K562 (cell line): ENCODE measurements around the gene MRI1. TPM values are rescaled to one million over a fixed set of nuclear protein-coding genes. Genes with fewer than 3 reads are reported as not detected.

Experiments
- ATAC-seq: fragments of 200-7000 bp; cut with Tn5 transposase; 3 replicates; pipeline ENCODE4 v1.9.1; 2020; ENCODE audit warnings: moderate library complexity
- BruUV-seq: library from RNA; stranded (reverse); fragments of 400-500 nt; replicated peaks from 2 replicates; lab custom pipeline; 2021; lab: Mats Ljungman, UMichigan
- CTCF ChIA-PET: fragments of 300-600 bp; formaldehyde crosslinking; extraction: SDS; loops from one replicate; lab custom pipeline; 2021; ENCODE audit warnings: low intra/inter-chr PET ratio; lab: Yijun Ruan, JAX
- POLR2A ChIA-PET: fragments of 300-600, 350-650 bp; sonication (Branson Sonifier 250); formaldehyde crosslinking; extraction: SDS; loops from one replicate; lab custom pipeline; 2021; ENCODE audit warnings: antibody characterized with exemption, inconsistent platforms; lab: Yijun Ruan, JAX
- DNase-seq, 4 experiments: peaks; one replicate each; pipeline versions ENCODE4 v3.0.0 to v3.0.0-alpha.2; 2011 to 2018; ENCODE audit warnings: low spot score in 3 of 4, mixed read lengths in 3 of 4; ENCODE audit errors: extremely low read depth in 1 of 4
- FAIRE-seq: peaks from 2 replicates; lab custom pipeline; 2011; peaks lifted over from hg19 to GRCh38; lab: Jason Lieb, UNC
- H2AFZ ChIP-seq: 2 replicates; pipeline ENCODE4 v1.6.0; 2011; ENCODE audit warnings: low read depth, low read length, control low read depth, inconsistent platforms
- H3K27ac ChIP-seq: fragments of 200-600 bp; 3 replicates; pipeline ENCODE4 v1.8.0; 2011; ENCODE audit warnings: low read depth, mild to moderate bottlenecking, control low read depth, inconsistent platforms, low read length, moderate library complexity, mixed read lengths; ENCODE audit errors: extremely low read depth
- H3K27me3 ChIP-seq, 2 experiments: fragments of 300-600 bp in 1 of 2; 2 replicates in 1 of 2; 3 replicates in 1 of 2; pipeline versions ENCODE4 v1.6.0 to v1.8.0; 2011; ENCODE audit warnings: inconsistent platforms in 2 of 2, low read length in 2 of 2, mild to moderate bottlenecking in 1 of 2, mixed read lengths in 1 of 2, moderate library complexity in 1 of 2; ENCODE audit not compliant: control insufficient read depth in 2 of 2, insufficient read depth in 2 of 2
- H3K36me3 ChIP-seq: fragments of 300-600 bp; 3 replicates; pipeline ENCODE4 v1.8.0; 2011; ENCODE audit warnings: mild to moderate bottlenecking, low read length, inconsistent platforms; ENCODE audit not compliant: control insufficient read depth, insufficient read depth
- H3K4me1 ChIP-seq, 2 experiments: fragments of 200-600 bp in 1 of 2; replicated peaks in 1 of 2; 2 replicates in 1 of 2; 3 replicates in 1 of 2; pipeline versions ENCODE4 v1.5.1 to v1.8.0; 2011; ENCODE audit warnings: inconsistent platforms in 2 of 2, low read length in 2 of 2, mild to moderate bottlenecking in 1 of 2, mixed read lengths in 1 of 2, moderate library complexity in 1 of 2; ENCODE audit not compliant: control insufficient read depth in 2 of 2, insufficient read depth in 2 of 2
- H3K4me2 ChIP-seq: 2 replicates; pipeline ENCODE4 v1.6.1; 2011; ENCODE audit warnings: low read length, control low read depth, inconsistent platforms, mixed read lengths; ENCODE audit not compliant: insufficient read depth
- H3K4me3 ChIP-seq: fragments of 200-600 bp; sonication (generic), shearing (Covaris generic); 2 replicates; pipeline ENCODE4 v1.5.1; 2016; ENCODE audit warnings: control low read depth, inconsistent platforms
- H3K79me2 ChIP-seq: fragments of 200-600 bp; 3 replicates; pipeline ENCODE4 v1.8.0; 2011; ENCODE audit warnings: low read length, inconsistent platforms; ENCODE audit not compliant: control insufficient read depth, insufficient read depth
- H3K9ac ChIP-seq, 2 experiments: 2 replicates each; pipeline versions ENCODE4 v1.6.0 to v1.6.1; 2011; ENCODE audit warnings: low read depth in 2 of 2, low read length in 2 of 2, control low read depth in 1 of 2, inconsistent platforms in 1 of 2, mild to moderate bottlenecking in 1 of 2, mixed read lengths in 1 of 2; ENCODE audit not compliant: insufficient read depth in 1 of 2
- H3K9me1 ChIP-seq: one replicate; pipeline ENCODE4 v1.6.0; 2011; ENCODE audit warnings: inconsistent platforms, mild to moderate bottlenecking, low read length, moderate library complexity; ENCODE audit not compliant: control insufficient read depth, insufficient read depth
- H3K9me3 ChIP-seq: replicated peaks from 2 replicates; pipeline ENCODE4 v1.5.1; 2011; ENCODE audit warnings: low read depth, low read length, inconsistent platforms; ENCODE audit not compliant: control insufficient read depth, insufficient read depth
- H4K20me1 ChIP-seq: replicated peaks from 2 replicates; pipeline ENCODE4 v1.6.1; 2011; ENCODE audit warnings: low read length, inconsistent platforms, mixed read lengths; ENCODE audit not compliant: control insufficient read depth, insufficient read depth
- ADNP ChIP-seq: fragments of 200-800 bp; sonication (Bioruptor generic); IDR thresholded peaks from 2 replicates; pipeline ENCODE4 v1.6.1; 2016; ENCODE audit warnings: missing genetic modification characterization, missing compliant biosample characterization
- FOXP1 ChIP-seq: sonication (generic); formaldehyde crosslinking; IDR thresholded peaks from 2 replicates; pipeline ENCODE4 v1.8.0; 2022; ENCODE audit warnings: mild to moderate bottlenecking, missing genetic modification reagents
- HMG20B ChIP-seq: fragments of 250-450 bp; sonication (Bioruptor Pico); IDR thresholded peaks from 2 replicates; pipeline ENCODE4 v1.5.0; 2021; ENCODE audit warnings: mild to moderate bottlenecking
- MAFG ChIP-seq: fragments of 450-650 bp; conservative IDR thresholded peaks from 2 replicates; pipeline ENCODE4 v1.6.1; 2016; ENCODE audit warnings: missing genetic modification characterization, missing compliant biosample characterization
- RBFOX2 ChIP-seq: fragments of 200-400 bp; formaldehyde crosslinking; IDR thresholded peaks from 2 replicates; pipeline ENCODE4 v1.6.1; 2017; ENCODE audit warnings: low read depth, mild to moderate bottlenecking, low read length, moderate library complexity
- RBM25 ChIP-seq: fragments of 200-400 bp; formaldehyde crosslinking; IDR thresholded peaks from 2 replicates; pipeline ENCODE4 v1.6.1; 2018; ENCODE audit warnings: low read length, low read depth, moderate library complexity; ENCODE audit not compliant: severe bottlenecking
- TFAM ChIP-seq: fragments of 250-450 bp; sonication (Bioruptor Pico); conservative IDR thresholded peaks from 2 replicates; pipeline ENCODE4 v1.5.0; 2021; ENCODE audit warnings: mild to moderate bottlenecking, moderate library complexity
- WGBS: fragments of 100-300 bp; shearing (Covaris generic); methylation state at CpG from one replicate; pipeline ENCODE4 v1.1.6; 2016; ENCODE audit warnings: low coverage, mixed read lengths; ENCODE audit not compliant: insufficient coverage; ENCODE audit errors: missing lambda C conversion rate; 5-methylcytosine and 5-hydroxymethylcytosine counted together
- in situ Hi-C: fragments of 300-500 bp; cut with MboI; formaldehyde crosslinking; loops from 4 replicates; pipeline ENCODE4 v1.15.0; 2018; ENCODE audit warnings: inconsistent platforms, mixed read lengths
- intact Hi-C: fragments of 100-400 bp; cut with micrococcal nuclease; formaldehyde crosslinking; loops from 2 replicates; pipeline ENCODE4 v1.14.2; 2022
- polyA plus RNA-seq, 8 experiments: library from polyadenylated mRNA; depleted of rRNA in 4 of 8; stranded (reverse) in 5 of 8; unstranded in 3 of 8; fragments of >200 nt; fragmentation: Nextera tagmentation in 2 of 8; fragmentation: Illumina TruSeq in 1 of 8; extraction: Ambion mirVana in 2 of 8; extraction: Trizol in 1 of 8; gene quantifications; 2 replicates each; pipeline versions ENCODE4 v1.2.1 to v1.2.3, GENCODE V29; 2011 to 2014; ENCODE audit warnings: inconsistent platforms in 1 of 8, missing spikeins in 1 of 8
- total RNA-seq, 7 experiments: library from RNA; depleted of rRNA in 6 of 7; stranded (reverse); fragments of >200 nt in 6 of 7; fragmentation: Illumina TruSeq in 2 of 7; extraction: Trizol in 2 of 7; gene quantifications; 2 replicates each; pipeline versions ENCODE4 v1.2.1 to v1.2.3, GENCODE V29; 2011 to 2021; ENCODE audit warnings: low replicate concordance in 1 of 7
- TF ChIP-seq, protein P1 (sequence below): sonication (generic); formaldehyde crosslinking; IDR thresholded peaks from 2 replicates; pipeline ENCODE4 v1.8.1; 2023; ENCODE audit warnings: mild to moderate bottlenecking, missing genetic modification reagents, moderate library complexity
- TF ChIP-seq, protein P2 (sequence below): fragments of 450-650 bp; formaldehyde crosslinking; IDR thresholded peaks from 2 replicates; pipeline ENCODE4 v1.4.0; 2020; ENCODE audit warnings: mild to moderate bottlenecking

The MRI1 gene
- total and polyA plus RNA-seq, 9 of the 15 experiments (the other 6 are each of a cell fraction or from before 2014, with no cell fraction given) = 5.5 to 57.4 (median 28.2) TPM

DNA sequence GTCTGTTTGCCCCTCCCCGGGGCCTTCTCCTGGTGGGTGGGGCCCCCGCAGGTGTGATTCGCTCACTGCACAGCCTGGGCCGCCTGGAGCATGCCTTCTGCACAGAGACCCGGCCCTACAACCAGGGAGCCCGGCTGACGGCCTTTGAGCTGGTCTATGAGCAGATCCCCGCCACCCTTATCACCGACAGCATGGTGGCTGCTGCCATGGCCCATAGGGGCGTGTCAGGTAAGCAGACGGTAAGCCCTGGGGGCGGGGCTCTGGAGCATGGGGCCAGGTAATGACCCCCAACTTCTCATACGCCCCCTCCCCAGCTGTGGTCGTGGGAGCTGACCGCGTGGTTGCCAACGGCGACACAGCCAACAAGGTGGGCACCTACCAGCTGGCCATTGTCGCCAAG lies 4.2 kb downstream of the MRI1 start:
- in situ Hi-C loops = no loop called here
- POLR2A ChIA-PET = interaction anchor here (0.6 kb wide), 1 partner anchor 865 kb away, joined by 3 read pairs; no protein-coding TSS in a partner anchor

DNA sequence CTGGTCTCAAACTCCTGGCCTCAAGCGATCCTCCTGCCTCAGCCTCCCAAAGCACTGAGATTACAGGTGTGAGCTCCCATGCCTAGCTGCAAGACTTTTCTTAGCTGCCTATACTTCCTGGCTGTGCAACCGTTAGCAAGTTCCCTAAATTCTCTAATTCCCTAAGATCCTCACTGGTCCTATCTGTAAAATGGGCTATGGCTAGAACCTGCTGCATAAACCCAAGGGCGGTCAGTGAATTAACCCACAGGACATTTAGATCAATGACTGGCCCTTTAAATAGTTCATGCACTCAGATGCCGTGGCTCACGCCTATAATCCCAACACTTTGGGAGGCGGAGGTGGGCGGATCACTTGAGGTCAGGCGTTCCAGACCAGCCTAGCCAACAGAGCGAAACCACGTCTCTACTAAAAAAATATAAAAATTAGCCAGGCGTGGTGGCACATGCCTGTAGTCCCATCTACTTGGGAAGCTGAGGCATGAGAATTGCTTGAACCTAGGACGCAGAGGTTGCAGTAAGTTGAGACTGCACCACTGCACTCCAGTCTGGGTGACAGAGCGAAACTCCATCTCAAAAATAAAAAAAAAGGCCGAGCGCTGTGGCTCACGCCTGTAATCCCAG lies 5.8 kb downstream of the MRI1 start:
- Histone ChIP-seq H3K9me1 (no peaks in the 10 kb centered on the region), H3K79me2 (peaks cover 18% of the 10 kb centered on the region), H3K36me3 (peaks cover 48% of the 10 kb centered on the region; the same call in 2 of the 3 replicates), H2AFZ (no peak overlapping the region), H3K4me3 (no peak overlapping the region), H3K27ac (no peak overlapping the region), H4K20me1 (no peaks in the 10 kb centered on the region), H3K9ac (no peak overlapping the region), H3K9me3 (no peaks in the 10 kb centered on the region), H3K4me1 (peaks cover 9 to 24% of the 10 kb centered on the region in 2 experiments; a peak in 4 of 5 replicates), H3K27me3 (no peaks in the 10 kb centered on the region), H3K4me2 (no peak overlapping the region)
- CTCF ChIA-PET = no interaction called here
- TF ChIP-seq HMG20B (CRISPR knock-in tag) (no peak), RBM25 (peak; percentile 63), RBFOX2 (no peak), MAFG (no peak), ADNP (peak; percentile 27; the same call in 1 of the 2 replicates), TFAM (CRISPR knock-in tag) (no peak), FOXP1 (CRISPR knock-in tag) (no peak)
- TF ChIP-seq, protein P1, sequence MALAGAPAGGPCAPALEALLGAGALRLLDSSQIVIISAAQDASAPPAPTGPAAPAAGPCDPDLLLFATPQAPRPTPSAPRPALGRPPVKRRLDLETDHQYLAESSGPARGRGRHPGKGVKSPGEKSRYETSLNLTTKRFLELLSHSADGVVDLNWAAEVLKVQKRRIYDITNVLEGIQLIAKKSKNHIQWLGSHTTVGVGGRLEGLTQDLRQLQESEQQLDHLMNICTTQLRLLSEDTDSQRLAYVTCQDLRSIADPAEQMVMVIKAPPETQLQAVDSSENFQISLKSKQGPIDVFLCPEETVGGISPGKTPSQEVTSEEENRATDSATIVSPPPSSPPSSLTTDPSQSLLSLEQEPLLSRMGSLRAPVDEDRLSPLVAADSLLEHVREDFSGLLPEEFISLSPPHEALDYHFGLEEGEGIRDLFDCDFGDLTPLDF = no peak
- in situ Hi-C loops (no loop called here), intact Hi-C loops (no loop called here)
- no TSS peak for BruUV-seq
- 88% methylated on average over 15 of the region's 16 CpGs for WGBS
- ATAC-seq = no peak
- FAIRE-seq = no peak
- POLR2A ChIA-PET = interaction anchor here (0.7 kb wide), 2 partner anchors 164 to 620 kb away, joined by 3 read pairs; no protein-coding TSS in a partner anchor
- no peak for DNase-seq

More for the DNA sequence above, 4.2 kb downstream of the MRI1 start:
- Histone ChIP-seq H3K36me3 (peaks cover 48% of the 10 kb centered on the region; the same call in 2 of the 3 replicates), H3K79me2 (peaks cover 23% of the 10 kb centered on the region), H3K4me2 (no peak overlapping the region), H3K9me1 (no peaks in the 10 kb centered on the region), H3K9ac (0 out of 4 replicates have a peak overlapping the region, but pooled peaks of 1 of the 2 experiments have one; percentile 8), H3K27me3 (no peaks in the 10 kb centered on the region), H3K4me3 (no peak overlapping the region), H3K9me3 (no peaks in the 10 kb centered on the region), H4K20me1 (no peaks in the 10 kb centered on the region), H2AFZ (no peak overlapping the region), H3K27ac (no peak overlapping the region), H3K4me1 (peaks cover 7 to 29% of the 10 kb centered on the region in 2 experiments; a peak in 3 of 5 replicates)
- TF ChIP-seq, protein P2, sequence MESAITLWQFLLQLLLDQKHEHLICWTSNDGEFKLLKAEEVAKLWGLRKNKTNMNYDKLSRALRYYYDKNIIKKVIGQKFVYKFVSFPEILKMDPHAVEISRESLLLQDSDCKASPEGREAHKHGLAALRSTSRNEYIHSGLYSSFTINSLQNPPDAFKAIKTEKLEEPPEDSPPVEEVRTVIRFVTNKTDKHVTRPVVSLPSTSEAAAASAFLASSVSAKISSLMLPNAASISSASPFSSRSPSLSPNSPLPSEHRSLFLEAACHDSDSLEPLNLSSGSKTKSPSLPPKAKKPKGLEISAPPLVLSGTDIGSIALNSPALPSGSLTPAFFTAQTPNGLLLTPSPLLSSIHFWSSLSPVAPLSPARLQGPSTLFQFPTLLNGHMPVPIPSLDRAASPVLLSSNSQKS (CRISPR knock-in tag) = no peak
- peak; percentile 44 for TF ChIP-seq RBFOX2
- intact Hi-C loops = no loop called here
- CTCF ChIA-PET = no interaction called here
- FAIRE-seq (no peak), ATAC-seq (no peak), DNase-seq (no peak)
- 97% methylated on average over 16 of the region's 19 CpGs for WGBS
- BruUV-seq = no TSS peak
